ENCODE measurements around the gene GLI2.

The GLI2 gene

DNA sequence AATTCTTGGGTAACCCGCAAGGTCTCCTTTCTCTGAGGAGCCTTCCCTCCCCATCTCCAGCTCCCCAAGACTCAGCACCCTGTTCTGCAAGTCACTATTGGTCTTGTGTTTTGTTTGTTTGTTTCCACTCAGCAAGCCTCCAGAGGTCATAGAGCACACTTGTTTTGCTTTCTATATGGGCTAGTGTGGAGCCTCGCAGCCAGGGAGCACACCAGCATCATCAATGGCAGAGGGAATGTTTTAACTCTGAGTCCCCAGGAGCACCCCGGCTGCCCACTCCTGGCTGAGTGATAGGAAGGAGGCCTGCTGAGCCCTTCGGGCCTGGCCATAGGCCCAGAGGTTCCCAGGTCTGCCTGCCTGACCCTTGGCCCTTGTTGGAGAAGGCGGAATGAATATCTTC, 36.6 kb downstream of the GLI2 start:
- TF ChIP-seq CTCF (conservative IDR thresholded peaks at IDR 0.05) = no peak
- H3K27ac ChIP-seq = no peak overlapping the region

DNA sequence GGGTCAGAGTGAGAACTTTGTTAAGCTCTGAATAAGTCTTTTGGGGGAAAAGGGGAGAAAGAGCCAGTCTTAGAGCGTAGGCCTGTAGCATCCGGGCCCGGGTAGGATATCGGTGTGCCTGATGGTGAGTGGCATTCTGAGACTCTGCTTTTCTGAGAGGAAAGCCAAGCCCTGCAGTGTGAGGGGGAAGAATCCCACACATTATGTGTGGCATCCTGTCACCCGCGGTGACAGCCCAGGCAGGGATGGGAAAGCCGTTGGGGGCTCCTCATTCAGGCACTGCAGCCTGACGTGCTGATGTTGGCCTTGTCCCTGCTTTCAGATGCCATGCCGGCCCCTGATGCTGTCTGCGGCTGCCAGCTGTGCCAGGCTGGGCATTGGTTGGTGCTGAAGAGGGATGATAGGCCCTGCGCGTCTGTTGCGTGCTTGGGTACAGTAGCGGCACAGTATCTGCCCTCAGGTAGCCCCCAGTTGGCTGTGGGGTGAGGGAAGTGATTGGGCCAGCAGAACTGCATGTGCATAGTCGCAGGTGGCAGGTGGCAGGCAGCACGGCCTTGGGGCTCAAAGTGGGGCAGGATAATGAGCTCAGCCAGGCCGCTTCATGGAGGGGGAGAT, 37.6 kb downstream of the GLI2 start:
- H3K27ac ChIP-seq = no peak overlapping the region
- no peak for TF ChIP-seq CTCF (conservative IDR thresholded peaks at IDR 0.05)

- no peak for TF ChIP-seq CTCF (conservative IDR thresholded peaks at IDR 0.05)
These were observed 39.0 kb downstream of the GLI2 start for GRCh38 chr2:120774557-120775160.

GRCh38 chr2:120775194-120775593, 39.5 kb downstream of the GLI2 start:
- H3K27ac ChIP-seq = no peak overlapping the region
- TF ChIP-seq CTCF (conservative IDR thresholded peaks at IDR 0.05) = no peak

More at GRCh38 chr2:120774557-120775160, 39.0 kb downstream of the GLI2 start:
- H3K27ac ChIP-seq = no peak overlapping the region

GRCh38 chr2:120775801-120776589, 40.3 kb downstream of the GLI2 start:
- TF ChIP-seq CTCF (conservative IDR thresholded peaks at IDR 0.05) = no peak
- H3K27ac ChIP-seq = no peak overlapping the region

DNA sequence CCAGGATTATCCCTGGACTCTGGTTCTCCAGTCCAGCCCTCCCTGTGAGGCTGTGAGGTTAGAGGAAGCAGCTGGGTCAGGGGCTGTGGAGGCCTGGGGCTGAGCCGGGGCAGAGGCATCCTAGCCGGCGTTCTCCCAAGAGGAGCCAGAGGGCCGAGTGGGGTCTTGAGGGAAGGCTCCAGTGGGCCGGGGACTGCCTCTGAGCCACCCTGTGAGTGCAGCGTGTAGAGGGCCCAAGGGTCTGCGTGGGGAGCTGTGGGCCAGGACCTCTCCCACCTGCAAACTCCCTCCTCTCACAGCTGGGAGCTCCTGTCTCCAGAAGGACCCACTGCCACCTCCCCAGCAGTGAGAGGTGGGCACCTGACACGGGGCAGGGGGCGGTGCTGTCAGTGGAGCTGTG, 41.0 kb downstream of the GLI2 start:
- TF ChIP-seq CTCF (conservative IDR thresholded peaks at IDR 0.05) = no peak
- H3K27ac ChIP-seq = no peak overlapping the region

DNA sequence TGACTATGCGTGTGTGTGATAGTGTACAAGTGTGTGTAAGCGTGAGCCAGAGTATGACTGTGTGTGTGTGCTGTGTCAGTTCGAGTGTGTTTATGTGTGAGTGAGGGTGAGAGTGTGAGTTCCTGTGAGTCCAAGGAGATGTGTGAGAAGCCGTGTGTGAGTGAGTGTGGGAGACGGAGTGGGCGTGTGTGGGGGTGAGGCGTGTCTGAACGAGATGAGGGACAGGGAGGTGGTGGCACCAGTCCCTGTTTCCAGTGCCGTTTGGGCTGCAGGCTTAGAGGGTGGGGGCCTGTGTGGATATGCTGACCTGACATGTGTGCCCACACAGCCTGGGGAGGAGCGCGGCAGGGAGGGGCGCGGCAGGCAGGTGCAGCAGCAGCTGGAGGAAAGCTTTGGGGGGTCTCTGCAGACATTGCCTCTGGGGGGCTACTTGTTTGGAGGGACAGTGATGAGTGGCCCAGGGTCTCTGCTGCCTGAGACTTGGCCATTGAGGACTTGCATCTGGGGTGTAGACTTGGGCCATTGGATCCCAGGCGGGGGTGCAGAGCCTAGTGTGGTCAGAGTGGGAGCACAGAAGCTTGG, 41.6 kb downstream of the GLI2 start:
- TF ChIP-seq CTCF (conservative IDR thresholded peaks at IDR 0.05) = no peak
- H3K27ac ChIP-seq = no peak overlapping the region

All from VCaP (cell line).